Nephron (organoid): Measurements from ENCODE around the gene TBCEL.
A peak's percentile ranks its signal among the peaks of the same experiment; 100 is the strongest.

ENCODE experiments used
- H3K27ac Mint-ChIP-seq, 3 experiments: 2 replicates each; pipeline ENCODE4 v1.8.0; 2020; ENCODE audit warnings: mixed read lengths in 3 of 3, mild to moderate bottlenecking in 2 of 3, moderate library complexity in 1 of 3
- H3K27me3 Mint-ChIP-seq: 2 replicates; pipeline ENCODE4 v1.8.0; 2021; ENCODE audit warnings: low read depth, mild to moderate bottlenecking, moderate library complexity, mixed read lengths
- H3K36me3 Mint-ChIP-seq: 2 replicates; pipeline ENCODE4 v1.8.0; 2020; ENCODE audit warnings: low read depth, mixed read lengths
- H3K4me1 Mint-ChIP-seq: 2 replicates; pipeline ENCODE4 v1.8.0; 2020; ENCODE audit warnings: mixed read lengths
- H3K4me3 Mint-ChIP-seq, 3 experiments: 2 replicates each; pipeline ENCODE4 v1.8.0; 2020; ENCODE audit warnings: mild to moderate bottlenecking in 3 of 3, mixed read lengths in 3 of 3, moderate library complexity in 2 of 3
- H3K9me3 Mint-ChIP-seq: 2 replicates; pipeline ENCODE4 v1.8.0; 2020; ENCODE audit warnings: mixed read lengths
- TF ChIP-seq, protein P1 (sequence below), 3 experiments: fragments of 200-600 bp; sonication (generic); IDR thresholded peaks; one replicate each; pipeline ENCODE4 v1.5.0; 2021; ENCODE audit warnings: antibody characterized with exemption in 3 of 3; ENCODE audit not compliant: unreplicated experiment in 3 of 3

Gene TBCEL

GRCh38 chr11:121063728-121064127, 39.8 kb downstream of the TBCEL start:
- TF ChIP-seq, protein P1, sequence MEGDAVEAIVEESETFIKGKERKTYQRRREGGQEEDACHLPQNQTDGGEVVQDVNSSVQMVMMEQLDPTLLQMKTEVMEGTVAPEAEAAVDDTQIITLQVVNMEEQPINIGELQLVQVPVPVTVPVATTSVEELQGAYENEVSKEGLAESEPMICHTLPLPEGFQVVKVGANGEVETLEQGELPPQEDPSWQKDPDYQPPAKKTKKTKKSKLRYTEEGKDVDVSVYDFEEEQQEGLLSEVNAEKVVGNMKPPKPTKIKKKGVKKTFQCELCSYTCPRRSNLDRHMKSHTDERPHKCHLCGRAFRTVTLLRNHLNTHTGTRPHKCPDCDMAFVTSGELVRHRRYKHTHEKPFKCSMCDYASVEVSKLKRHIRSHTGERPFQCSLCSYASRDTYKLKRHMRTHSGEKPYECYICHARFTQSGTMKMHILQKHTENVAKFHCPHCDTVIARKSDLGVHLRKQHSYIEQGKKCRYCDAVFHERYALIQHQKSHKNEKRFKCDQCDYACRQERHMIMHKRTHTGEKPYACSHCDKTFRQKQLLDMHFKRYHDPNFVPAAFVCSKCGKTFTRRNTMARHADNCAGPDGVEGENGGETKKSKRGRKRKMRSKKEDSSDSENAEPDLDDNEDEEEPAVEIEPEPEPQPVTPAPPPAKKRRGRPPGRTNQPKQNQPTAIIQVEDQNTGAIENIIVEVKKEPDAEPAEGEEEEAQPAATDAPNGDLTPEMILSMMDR (IDR thresholded peaks at IDR 0.05; ENCODE audit: unreplicated experiment in 3 of 3) = peak; percentile 25 to 29 (median 28)
- Mint-ChIP-seq H3K4me1 (peaks cover 12% of the 10 kb centered on the region), H3K4me3 (no peak overlapping the region), H3K9me3 (no peaks in the 10 kb centered on the region), H3K27me3 (no peaks in the 10 kb centered on the region), H3K36me3 (peaks cover 65% of the 10 kb centered on the region), H3K27ac (no peak overlapping the region)

DNA sequence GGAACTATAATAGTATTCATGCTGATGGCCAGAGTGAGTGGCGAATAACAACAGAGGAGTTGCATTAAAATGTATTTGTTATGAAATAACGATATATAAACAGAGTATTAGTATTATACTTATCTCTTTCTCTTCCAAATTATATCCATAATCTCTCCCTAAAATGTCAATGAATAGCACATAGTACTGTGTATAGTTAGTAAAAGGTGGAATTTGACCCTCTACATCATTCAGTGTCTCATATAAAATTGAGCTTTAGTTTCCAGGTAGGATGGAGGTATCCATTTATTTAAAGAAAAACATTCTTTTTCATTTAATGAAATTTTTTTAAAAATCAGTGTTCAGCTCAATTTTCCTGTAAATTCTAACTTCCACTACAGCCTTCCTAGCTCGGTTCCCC, 42.7 kb downstream of the TBCEL start:
- TF ChIP-seq, protein P1 (IDR thresholded peaks at IDR 0.05; ENCODE audit: unreplicated experiment in 3 of 3) = no peak
- Mint-ChIP-seq H3K4me3 (no peak overlapping the region), H3K36me3 (peaks cover 77% of the 10 kb centered on the region), H3K9me3 (peaks cover 3% of the 10 kb centered on the region), H3K27me3 (no peaks in the 10 kb centered on the region), H3K4me1 (peaks cover 25% of the 10 kb centered on the region), H3K27ac (no peak overlapping the region)

DNA sequence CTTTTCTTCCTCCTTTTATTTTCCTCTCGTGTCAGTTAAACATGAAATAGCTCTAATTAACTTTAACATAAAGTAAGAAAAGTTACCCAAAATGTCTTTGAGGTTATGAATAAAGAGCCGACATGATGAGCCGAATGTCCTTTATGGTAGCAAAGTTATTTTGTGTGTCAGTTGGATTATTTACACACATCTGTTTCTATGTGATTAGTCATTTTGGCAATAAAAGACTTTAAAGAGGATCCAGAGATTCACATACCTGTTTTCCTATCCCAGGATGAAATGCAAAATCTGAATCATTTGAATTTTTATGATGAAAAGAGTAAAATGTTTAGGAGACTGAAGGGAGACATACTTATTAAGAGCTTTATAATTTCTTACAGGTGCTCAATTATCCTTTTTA, 43.1 kb downstream of the TBCEL start:
- Mint-ChIP-seq H3K4me1 (peaks cover 29% of the 10 kb centered on the region), H3K9me3 (peaks cover 3% of the 10 kb centered on the region), H3K27ac (no peak overlapping the region), H3K36me3 (peaks cover 79% of the 10 kb centered on the region), H3K27me3 (no peaks in the 10 kb centered on the region), H3K4me3 (no peak overlapping the region)
- TF ChIP-seq, protein P1 (IDR thresholded peaks at IDR 0.05; ENCODE audit: unreplicated experiment in 3 of 3) = no peak

DNA sequence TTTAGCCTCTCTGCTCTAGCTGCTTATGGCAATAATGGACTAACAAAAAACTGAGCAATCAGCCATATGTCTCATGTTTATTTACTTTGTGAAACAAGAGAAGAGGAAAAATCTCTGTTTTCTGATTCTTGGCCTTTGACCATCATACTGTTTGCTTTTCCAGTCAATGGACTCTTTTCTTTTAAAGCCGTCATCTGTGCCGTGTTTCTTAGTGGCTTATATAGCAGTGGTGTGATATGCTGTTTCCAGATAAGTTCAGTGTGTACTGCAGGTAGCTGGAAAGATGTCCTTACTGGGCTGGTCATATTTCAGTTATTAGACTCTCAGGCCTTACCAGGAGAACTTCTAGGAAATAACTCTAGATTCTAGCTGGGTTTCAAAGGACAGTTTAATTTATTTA, 43.6 kb downstream of the TBCEL start:
- Mint-ChIP-seq H3K27ac (peak overlapping the region in 1 of 3 experiments; percentile 73), H3K27me3 (no peaks in the 10 kb centered on the region)

GRCh38 chr11:121067962-121068647, 44.2 kb downstream of the TBCEL start:
- peaks cover 77% of the 10 kb centered on the region for H3K36me3 Mint-ChIP-seq
- no peak overlapping the region for H3K4me3 Mint-ChIP-seq
- peaks cover 30% of the 10 kb centered on the region for H3K4me1 Mint-ChIP-seq
- TF ChIP-seq, protein P1 (IDR thresholded peaks at IDR 0.05; ENCODE audit: unreplicated experiment in 3 of 3) = no peak
- H3K27me3 Mint-ChIP-seq = no peaks in the 10 kb centered on the region
- peak overlapping the region; percentile 10 to 73 (median 21) for H3K27ac Mint-ChIP-seq
- H3K9me3 Mint-ChIP-seq = peaks cover 3% of the 10 kb centered on the region

More for the DNA sequence above, 43.6 kb downstream of the TBCEL start:
- H3K36me3 Mint-ChIP-seq = peaks cover 79% of the 10 kb centered on the region
- no peak overlapping the region for H3K4me3 Mint-ChIP-seq
- peaks cover 3% of the 10 kb centered on the region for H3K9me3 Mint-ChIP-seq
- TF ChIP-seq, protein P1 (IDR thresholded peaks at IDR 0.05; ENCODE audit: unreplicated experiment in 3 of 3) = no peak
- H3K4me1 Mint-ChIP-seq = peaks cover 30% of the 10 kb centered on the region

GRCh38 chr11:121068787-121069186, 44.9 kb downstream of the TBCEL start:
- Mint-ChIP-seq H3K9me3 (peaks cover 3% of the 10 kb centered on the region), H3K27ac (no peak overlapping the region), H3K4me1 (peaks cover 30% of the 10 kb centered on the region), H3K27me3 (no peaks in the 10 kb centered on the region), H3K4me3 (no peak overlapping the region), H3K36me3 (peaks cover 74% of the 10 kb centered on the region)
- TF ChIP-seq, protein P1 (IDR thresholded peaks at IDR 0.05; ENCODE audit: unreplicated experiment in 3 of 3) = no peak
